Neural cell (in vitro differentiated cells): ENCODE results near the gene PLA2G2F. TPM values are rescaled to one million over a fixed set of nuclear protein-coding genes. Genes with fewer than 3 reads are reported as not detected.

ENCODE experiments used
- H2AFZ ChIP-seq: fragments of 200-600, 300-800 bp; sonication (generic), shearing (Covaris generic); 2 replicates; pipeline ENCODE4 v1.6.0; 2014; ENCODE audit warnings: low read depth, mild to moderate bottlenecking, antibody characterized with exemption, low read length, moderate library complexity
- H3F3A ChIP-seq: fragments of 200-600 bp; shearing (Covaris generic); 2 replicates; pipeline ENCODE4 v1.6.1; 2016; ENCODE audit warnings: mild to moderate bottlenecking, moderate library complexity, mixed read lengths, antibody characterized with exemption, low read length; ENCODE audit not compliant: insufficient read depth, poor library complexity, severe bottlenecking
- H3K27ac ChIP-seq: fragments of 200-600, 300-800 bp; sonication (generic), shearing (Covaris generic); 2 replicates; pipeline ENCODE4 v1.5.1; 2014; ENCODE audit warnings: mild to moderate bottlenecking, low read length, moderate library complexity
- H3K27me3 ChIP-seq: fragments of 300-800, 200-600 bp; sonication (generic), shearing (Covaris generic); 2 replicates; pipeline ENCODE4 v1.6.0; 2014; ENCODE audit warnings: mild to moderate bottlenecking, low read depth, low read length, moderate library complexity; ENCODE audit not compliant: insufficient read depth
- H3K36me3 ChIP-seq: fragments of 300-800, 200-600 bp; sonication (generic), shearing (Covaris generic); 2 replicates; pipeline ENCODE4 v1.5.1; 2014; ENCODE audit warnings: mild to moderate bottlenecking, antibody characterized with exemption, low read length, moderate library complexity; ENCODE audit not compliant: insufficient read depth
- H3K4me2 ChIP-seq: fragments of 300-800, 200-600 bp; sonication (generic), shearing (Covaris generic); 2 replicates; pipeline ENCODE4 v1.6.0; 2014; ENCODE audit warnings: mild to moderate bottlenecking, low read length
- H3K4me3 ChIP-seq: fragments of 300-800, 200-600 bp; sonication (generic), shearing (Covaris generic); 2 replicates; pipeline ENCODE4 v1.5.1; 2014; ENCODE audit warnings: mild to moderate bottlenecking, low read length, moderate library complexity
- H3K79me2 ChIP-seq: fragments of 200-600 bp; shearing (Covaris generic); replicated peaks from 2 replicates; pipeline ENCODE4 v1.6.0; 2014; ENCODE audit warnings: mild to moderate bottlenecking, low read length, moderate library complexity; ENCODE audit not compliant: insufficient read depth
- H3K9ac ChIP-seq: fragments of 300-800, 200-600 bp; sonication (generic), shearing (Covaris generic); 2 replicates; pipeline ENCODE4 v1.6.1; 2016; ENCODE audit warnings: mild to moderate bottlenecking, low read length, mixed read lengths
- H3K9me2 ChIP-seq: fragments of 200-600 bp; shearing (Covaris generic); 2 replicates; pipeline ENCODE4 v1.6.1; 2016; ENCODE audit warnings: mild to moderate bottlenecking, low read length, mixed read lengths; ENCODE audit not compliant: insufficient read depth
- H3K9me3 ChIP-seq: fragments of 200-600, 300-800 bp; sonication (generic), shearing (Covaris generic); 2 replicates; pipeline ENCODE4 v1.6.1; 2016; ENCODE audit warnings: mild to moderate bottlenecking, mixed run types, low read length, moderate library complexity, mixed read lengths
- H4K20me1 ChIP-seq: fragments of 200-600 bp; shearing (Covaris generic); 2 replicates; pipeline ENCODE4 v1.6.1; 2016; ENCODE audit warnings: mild to moderate bottlenecking, mixed run types; ENCODE audit not compliant: insufficient read depth
- EP300 ChIP-seq: fragments of 450-650 bp; conservative IDR thresholded peaks from 2 replicates; pipeline ENCODE4 v1.6.1; 2014; ENCODE audit warnings: antibody characterized with exemption, mild to moderate bottlenecking, moderate library complexity; ENCODE audit not compliant: poor library complexity, severe bottlenecking
- EZH2 ChIP-seq: fragments of 200-600, 300-800 bp; shearing (Covaris generic), sonication (generic); IDR thresholded peaks from 2 replicates; pipeline ENCODE4 v1.6.1; 2014; ENCODE audit warnings: antibody characterized with exemption, low read length, borderline replicate concordance, mild to moderate bottlenecking; ENCODE audit not compliant: insufficient read depth, poor library complexity, severe bottlenecking
- MXI1 ChIP-seq: fragments of 450-650 bp; conservative IDR thresholded peaks from 2 replicates; pipeline ENCODE4 v1.6.1; 2014; ENCODE audit warnings: antibody characterized with exemption, mild to moderate bottlenecking; ENCODE audit not compliant: poor library complexity, severe bottlenecking
- POLR2AphosphoS5 ChIP-seq: IDR thresholded peaks from 2 replicates; pipeline ENCODE4 v1.6.1; 2012
- RAD21 ChIP-seq: fragments of 450-650 bp; conservative IDR thresholded peaks from 2 replicates; pipeline ENCODE4 v1.6.1; 2014; ENCODE audit warnings: antibody characterized with exemption, mild to moderate bottlenecking, moderate library complexity
- SMC3 ChIP-seq: fragments of 450-650 bp; conservative IDR thresholded peaks from 2 replicates; pipeline ENCODE4 v1.6.1; 2014; ENCODE audit warnings: antibody characterized with exemption, mild to moderate bottlenecking, moderate library complexity; ENCODE audit not compliant: poor library complexity
- TAF1 ChIP-seq: IDR thresholded peaks from 2 replicates; pipeline ENCODE4 v1.6.1; 2012; ENCODE audit warnings: low read depth
- polyA plus RNA-seq: library from polyadenylated mRNA; depleted of rRNA; stranded (reverse); fragments of >200 nt; gene quantifications from 2 replicates; pipeline ENCODE4 v1.2.3, GENCODE V29; 2014
- TF ChIP-seq, protein P1 (sequence below): fragments of 450-650 bp; IDR thresholded peaks from 2 replicates; pipeline ENCODE4 v1.5.1; 2014; ENCODE audit warnings: antibody characterized with exemption, mild to moderate bottlenecking, moderate library complexity; ENCODE audit not compliant: poor library complexity, severe bottlenecking
- TF ChIP-seq, protein P2 (sequence below): IDR thresholded peaks from 2 replicates; pipeline ENCODE4 v1.6.1; 2012; ENCODE audit warnings: borderline replicate concordance

The PLA2G2F gene
- polyA plus RNA-seq, 1 donor from 2014 or later, result not detected

DNA sequence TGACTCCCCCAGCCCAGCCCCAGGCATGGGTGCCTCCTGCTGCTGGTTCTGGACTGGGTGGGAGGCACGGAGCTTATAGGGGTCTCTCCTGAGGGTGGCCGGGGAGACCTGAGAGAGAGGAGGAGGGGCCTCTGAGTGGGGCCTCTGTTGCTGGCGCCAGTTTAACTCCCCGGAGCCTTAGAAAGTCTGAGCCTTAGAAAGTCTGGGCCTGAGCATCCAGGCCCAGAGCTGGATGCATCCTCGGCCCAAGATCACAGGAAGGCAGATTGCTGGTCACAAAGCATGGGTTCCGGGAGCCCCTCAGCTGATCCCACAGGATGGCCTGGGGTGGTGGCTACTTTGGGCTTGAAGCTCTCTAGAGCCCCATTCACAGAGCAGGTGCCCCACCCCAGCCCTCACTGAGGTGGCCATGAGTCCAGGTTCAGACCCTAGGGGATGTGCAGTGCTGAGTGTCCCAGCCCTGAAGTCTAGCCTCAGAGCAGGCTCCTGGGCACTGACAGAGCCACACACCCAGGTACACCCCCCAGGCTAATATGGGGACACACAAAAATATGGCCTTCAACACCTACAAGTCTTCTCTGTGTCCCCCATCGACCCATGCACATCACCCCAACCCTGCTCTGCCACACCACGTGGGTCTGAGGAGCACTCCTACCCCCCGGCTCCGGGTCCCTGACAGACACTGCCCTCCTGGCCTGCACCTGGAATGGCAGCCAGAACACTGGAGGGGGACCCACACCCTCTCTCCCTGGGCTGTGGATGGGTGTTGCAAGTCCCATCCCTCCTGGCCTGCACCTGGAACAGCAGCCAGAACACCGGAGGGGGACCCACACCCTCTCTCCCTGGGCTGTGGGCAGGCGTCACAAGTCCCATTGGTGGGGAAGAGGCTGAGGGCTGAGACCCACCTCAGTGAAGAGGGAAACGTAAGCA is 9.7 kb downstream of the PLA2G2F start:
- Histone ChIP-seq H3K36me3 (no peaks in the 10 kb centered on the region), H3K79me2 (no peaks in the 10 kb centered on the region), H3K4me3 (no peak overlapping the region), H3K27me3 (no peaks in the 10 kb centered on the region), H2AFZ (no peak overlapping the region), H3F3A (no peaks in the 10 kb centered on the region), H3K9me3 (no peaks in the 10 kb centered on the region), H4K20me1 (no peaks in the 10 kb centered on the region), H3K9ac (no peak overlapping the region), H3K9me2 (no peaks in the 10 kb centered on the region), H3K4me2 (no peak overlapping the region), H3K27ac (no peak overlapping the region)
- TF ChIP-seq SMC3 (no peak), POLR2AphosphoS5 (no peak), EP300 (no peak), TAF1 (no peak), RAD21 (no peak), MXI1 (no peak), EZH2 (no peak)
- TF ChIP-seq, protein P1, sequence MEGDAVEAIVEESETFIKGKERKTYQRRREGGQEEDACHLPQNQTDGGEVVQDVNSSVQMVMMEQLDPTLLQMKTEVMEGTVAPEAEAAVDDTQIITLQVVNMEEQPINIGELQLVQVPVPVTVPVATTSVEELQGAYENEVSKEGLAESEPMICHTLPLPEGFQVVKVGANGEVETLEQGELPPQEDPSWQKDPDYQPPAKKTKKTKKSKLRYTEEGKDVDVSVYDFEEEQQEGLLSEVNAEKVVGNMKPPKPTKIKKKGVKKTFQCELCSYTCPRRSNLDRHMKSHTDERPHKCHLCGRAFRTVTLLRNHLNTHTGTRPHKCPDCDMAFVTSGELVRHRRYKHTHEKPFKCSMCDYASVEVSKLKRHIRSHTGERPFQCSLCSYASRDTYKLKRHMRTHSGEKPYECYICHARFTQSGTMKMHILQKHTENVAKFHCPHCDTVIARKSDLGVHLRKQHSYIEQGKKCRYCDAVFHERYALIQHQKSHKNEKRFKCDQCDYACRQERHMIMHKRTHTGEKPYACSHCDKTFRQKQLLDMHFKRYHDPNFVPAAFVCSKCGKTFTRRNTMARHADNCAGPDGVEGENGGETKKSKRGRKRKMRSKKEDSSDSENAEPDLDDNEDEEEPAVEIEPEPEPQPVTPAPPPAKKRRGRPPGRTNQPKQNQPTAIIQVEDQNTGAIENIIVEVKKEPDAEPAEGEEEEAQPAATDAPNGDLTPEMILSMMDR, result no peak
- TF ChIP-seq, protein P2, sequence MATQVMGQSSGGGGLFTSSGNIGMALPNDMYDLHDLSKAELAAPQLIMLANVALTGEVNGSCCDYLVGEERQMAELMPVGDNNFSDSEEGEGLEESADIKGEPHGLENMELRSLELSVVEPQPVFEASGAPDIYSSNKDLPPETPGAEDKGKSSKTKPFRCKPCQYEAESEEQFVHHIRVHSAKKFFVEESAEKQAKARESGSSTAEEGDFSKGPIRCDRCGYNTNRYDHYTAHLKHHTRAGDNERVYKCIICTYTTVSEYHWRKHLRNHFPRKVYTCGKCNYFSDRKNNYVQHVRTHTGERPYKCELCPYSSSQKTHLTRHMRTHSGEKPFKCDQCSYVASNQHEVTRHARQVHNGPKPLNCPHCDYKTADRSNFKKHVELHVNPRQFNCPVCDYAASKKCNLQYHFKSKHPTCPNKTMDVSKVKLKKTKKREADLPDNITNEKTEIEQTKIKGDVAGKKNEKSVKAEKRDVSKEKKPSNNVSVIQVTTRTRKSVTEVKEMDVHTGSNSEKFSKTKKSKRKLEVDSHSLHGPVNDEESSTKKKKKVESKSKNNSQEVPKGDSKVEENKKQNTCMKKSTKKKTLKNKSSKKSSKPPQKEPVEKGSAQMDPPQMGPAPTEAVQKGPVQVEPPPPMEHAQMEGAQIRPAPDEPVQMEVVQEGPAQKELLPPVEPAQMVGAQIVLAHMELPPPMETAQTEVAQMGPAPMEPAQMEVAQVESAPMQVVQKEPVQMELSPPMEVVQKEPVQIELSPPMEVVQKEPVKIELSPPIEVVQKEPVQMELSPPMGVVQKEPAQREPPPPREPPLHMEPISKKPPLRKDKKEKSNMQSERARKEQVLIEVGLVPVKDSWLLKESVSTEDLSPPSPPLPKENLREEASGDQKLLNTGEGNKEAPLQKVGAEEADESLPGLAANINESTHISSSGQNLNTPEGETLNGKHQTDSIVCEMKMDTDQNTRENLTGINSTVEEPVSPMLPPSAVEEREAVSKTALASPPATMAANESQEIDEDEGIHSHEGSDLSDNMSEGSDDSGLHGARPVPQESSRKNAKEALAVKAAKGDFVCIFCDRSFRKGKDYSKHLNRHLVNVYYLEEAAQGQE, result no peak

DNA sequence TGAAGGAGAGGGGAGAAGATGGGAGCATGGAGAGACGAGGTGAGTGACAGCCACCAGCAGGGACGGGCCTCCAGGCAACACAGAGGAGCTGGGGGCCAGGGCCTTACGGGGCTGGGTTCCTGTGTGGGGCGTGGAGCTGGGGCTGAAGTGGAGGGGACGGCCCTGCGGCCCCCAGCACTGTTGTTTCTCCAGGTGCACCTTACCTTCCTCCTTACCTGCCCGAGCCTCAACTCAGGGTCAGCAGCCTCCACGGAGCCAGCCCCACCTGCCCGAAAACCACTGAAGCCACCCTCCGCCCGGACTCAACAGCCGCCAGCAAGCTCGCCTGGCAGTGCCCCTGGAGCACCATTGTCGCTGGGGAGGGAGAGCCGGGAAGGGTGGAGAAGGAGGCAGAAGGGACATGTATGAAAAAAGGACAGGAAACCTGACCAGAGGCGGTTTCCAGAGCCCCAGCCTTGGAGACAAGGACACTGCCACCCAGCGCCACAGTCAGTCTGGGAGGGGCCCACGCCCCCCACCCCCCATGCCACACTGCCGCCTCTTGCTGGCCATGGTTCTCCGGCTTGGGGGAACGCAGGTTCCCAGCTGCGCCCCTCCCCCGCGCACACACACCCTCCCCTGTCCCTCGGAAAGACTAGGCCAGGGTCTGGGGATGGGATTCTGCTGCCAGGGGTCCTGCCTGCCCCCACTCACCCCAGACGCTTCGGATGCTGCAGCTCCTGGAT is 10.6 kb downstream of the PLA2G2F start:
- no peak overlapping the region for H3K27ac ChIP-seq

More for the DNA sequence above, 10.6 kb downstream of the PLA2G2F start:
- H2AFZ ChIP-seq, result no peak overlapping the region
- no peak overlapping the region for H3K4me3 ChIP-seq
- H4K20me1 ChIP-seq, result no peaks in the 10 kb centered on the region
- no peaks in the 10 kb centered on the region for H3K9me3 ChIP-seq
- no peaks in the 10 kb centered on the region for H3K9me2 ChIP-seq
- H3K9ac ChIP-seq, result no peak overlapping the region
- TF ChIP-seq RAD21 (no peak), MXI1 (no peak)
- H3K27me3 ChIP-seq, result no peaks in the 10 kb centered on the region
- no peaks in the 10 kb centered on the region for H3K36me3 ChIP-seq
- no peak overlapping the region for H3K4me2 ChIP-seq
- H3F3A ChIP-seq, result no peaks in the 10 kb centered on the region
- H3K79me2 ChIP-seq, result no peaks in the 10 kb centered on the region
